MV-4-11 (cell line): Measurements from ENCODE around the gene KCTD19.

Source experiments
- DNase-seq: peaks from one replicate; lab custom pipeline; 2025; lab: John Stamatoyannopoulos, UW

The KCTD19 gene

DNA sequence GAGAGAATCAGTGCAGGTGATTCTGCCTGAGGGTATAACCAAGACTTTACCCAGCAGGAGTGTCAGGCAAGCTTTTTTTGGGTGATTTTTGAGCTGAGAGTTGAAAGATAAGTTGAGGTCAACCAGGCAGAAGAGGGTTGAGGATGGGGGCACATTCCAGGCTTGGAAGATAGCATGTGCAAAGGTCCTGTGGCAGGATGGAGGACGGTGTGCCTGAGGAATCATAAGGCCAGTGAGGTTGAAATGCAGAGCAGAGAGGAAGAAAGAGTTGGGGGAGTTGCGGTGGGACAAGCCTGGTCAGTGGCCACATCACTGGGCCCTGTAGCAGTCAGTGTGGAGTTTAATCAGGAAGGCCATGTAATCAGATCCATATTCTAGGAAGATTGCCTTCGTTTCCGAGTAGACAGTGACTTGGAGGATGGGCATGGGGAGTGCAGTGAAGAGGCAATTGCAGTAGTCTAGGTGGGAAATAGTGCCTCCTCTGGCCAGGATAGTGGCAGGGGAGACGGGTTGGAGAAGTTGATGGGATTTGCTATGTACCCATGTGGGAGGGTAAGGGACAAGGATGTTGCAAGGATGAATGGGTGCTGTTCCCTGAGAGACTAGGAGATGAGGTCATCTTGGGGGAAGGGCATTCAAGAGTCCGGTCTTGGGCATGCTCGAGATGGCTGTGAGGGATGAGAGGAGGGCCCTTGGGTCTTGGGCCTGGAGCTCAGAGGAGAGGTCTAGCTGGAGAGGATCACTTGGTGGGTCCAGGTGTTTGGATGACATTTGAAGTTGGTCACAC is 43.3 kb downstream of the KCTD19 start:
- DNase-seq, result peak; percentile 12

- DNase-seq, result no peak
Observed at GRCh38 chr16:67282447-67282805, 44.1 kb downstream of the KCTD19 start.

DNA sequence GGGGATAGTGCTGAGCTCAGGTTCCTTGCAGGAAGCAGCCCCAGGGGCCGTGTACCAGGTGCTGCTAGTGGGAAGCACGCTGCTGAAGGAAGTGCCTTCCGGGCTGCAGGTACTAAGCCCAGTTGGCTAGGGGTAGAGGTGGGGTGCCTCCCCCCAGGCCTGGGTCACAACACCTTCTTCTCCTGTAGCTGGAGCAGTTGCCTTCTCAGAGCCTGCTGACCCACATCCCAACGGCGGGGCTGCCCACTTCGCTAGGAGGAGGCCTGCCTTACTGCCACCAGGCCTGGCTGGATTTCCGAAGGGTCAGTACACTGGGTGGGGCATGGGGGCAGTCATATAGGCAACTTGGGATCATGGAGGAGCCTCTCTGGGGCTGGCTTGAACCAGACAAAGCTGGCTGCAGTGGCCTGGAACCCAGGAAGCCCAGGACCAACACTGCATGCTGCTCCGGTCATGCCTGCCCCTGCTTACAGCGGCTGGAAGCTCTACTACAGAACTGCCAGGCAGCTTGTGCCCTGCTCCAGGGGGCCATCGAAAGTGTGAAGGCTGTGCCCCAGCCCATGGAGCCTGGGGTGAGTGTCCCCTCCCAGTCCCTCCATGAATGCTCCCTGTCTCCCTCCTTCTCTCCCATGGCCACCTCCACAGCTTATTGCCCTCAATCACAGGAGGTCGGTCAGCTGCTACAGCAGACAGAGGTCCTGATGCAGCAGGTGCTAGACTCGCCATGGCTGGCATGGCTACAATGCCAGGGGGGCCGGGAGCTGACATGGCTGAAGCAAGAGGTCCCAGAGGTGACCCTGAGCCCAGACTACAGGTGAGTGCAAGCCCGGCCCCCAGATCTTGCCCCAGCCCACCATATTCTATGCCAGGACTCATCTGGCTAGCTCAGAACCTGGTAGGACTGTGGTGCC is 44.8 kb downstream of the KCTD19 start:
- no peak for DNase-seq

GRCh38 chr16:67280090-67281015 is 46.2 kb downstream of the KCTD19 start:
- no peak for DNase-seq

DNA sequence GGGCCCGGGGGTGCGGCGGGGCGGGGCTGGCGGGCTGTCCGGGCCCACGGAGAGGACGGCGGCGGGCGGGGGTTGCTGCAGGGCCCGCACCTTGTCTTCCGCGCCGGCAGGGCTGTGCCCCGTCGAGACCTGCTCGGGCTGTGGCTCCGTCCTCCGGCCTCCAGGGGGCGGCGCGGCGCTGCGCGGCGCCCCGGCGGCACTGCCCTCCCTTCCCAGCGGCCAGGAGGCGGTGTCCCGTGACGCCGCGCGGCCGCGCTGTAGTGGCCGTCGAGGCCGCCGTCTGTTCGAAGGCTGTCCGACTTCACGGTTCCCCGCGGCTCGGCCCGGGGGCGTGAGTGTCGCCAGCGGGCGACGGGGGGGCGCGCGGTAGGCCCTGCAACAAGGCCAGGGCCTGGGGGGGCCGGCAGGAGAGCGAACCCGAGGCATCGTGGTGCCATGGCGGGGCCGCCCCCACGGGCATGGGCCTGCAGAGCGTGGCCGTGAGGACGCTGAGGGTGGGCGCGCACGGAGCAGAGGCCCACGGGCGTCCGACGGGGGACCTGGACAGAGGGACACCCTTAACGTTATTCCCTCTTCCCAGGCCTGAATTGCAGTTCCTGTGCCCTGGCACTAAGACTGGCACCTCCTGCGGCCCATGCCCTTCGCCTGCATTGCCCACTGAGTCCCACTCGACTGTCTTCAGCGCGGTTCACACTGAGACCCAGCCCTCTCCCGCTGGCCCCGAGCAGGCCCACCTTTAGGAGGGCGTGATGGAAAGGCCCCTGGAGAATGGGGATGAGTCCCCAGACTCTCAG is 47.0 kb downstream of the KCTD19 start, which contains the start of gene PLEKHG4:
PLEKHG4 (plus strand) TSS at position 237 of the 794 bp plus-strand sequence; CDS start at position 750, 513 bp downstream.
- peak; percentile 76 for DNase-seq

DNA sequence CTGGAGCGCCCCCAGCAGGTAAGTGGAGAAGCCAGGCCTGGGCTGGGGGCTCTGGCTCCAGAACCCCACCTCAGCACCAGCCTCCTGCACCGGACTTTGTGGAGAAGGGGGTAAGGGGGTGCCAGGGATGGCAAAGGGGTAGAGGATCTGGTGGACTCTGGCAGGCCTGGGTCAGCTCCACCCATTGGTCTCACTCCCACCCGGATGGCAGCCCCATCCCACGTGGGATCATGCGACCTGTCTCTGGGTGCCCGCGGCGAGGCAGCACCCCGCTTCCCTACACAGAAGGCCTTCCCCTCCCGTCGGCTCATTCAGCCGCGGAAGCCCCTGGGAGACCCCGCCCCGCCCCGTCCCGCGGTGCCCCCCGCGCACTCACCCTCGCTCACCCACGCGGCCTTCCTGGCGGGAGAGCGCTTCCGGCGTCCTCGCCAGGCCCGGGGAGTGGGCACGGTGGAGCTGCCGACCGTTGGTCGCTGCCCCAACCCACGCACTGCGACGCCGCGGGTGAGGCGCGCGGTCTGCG is 47.7 kb downstream of the KCTD19 start:
- DNase-seq, result peak; percentile 34

DNA sequence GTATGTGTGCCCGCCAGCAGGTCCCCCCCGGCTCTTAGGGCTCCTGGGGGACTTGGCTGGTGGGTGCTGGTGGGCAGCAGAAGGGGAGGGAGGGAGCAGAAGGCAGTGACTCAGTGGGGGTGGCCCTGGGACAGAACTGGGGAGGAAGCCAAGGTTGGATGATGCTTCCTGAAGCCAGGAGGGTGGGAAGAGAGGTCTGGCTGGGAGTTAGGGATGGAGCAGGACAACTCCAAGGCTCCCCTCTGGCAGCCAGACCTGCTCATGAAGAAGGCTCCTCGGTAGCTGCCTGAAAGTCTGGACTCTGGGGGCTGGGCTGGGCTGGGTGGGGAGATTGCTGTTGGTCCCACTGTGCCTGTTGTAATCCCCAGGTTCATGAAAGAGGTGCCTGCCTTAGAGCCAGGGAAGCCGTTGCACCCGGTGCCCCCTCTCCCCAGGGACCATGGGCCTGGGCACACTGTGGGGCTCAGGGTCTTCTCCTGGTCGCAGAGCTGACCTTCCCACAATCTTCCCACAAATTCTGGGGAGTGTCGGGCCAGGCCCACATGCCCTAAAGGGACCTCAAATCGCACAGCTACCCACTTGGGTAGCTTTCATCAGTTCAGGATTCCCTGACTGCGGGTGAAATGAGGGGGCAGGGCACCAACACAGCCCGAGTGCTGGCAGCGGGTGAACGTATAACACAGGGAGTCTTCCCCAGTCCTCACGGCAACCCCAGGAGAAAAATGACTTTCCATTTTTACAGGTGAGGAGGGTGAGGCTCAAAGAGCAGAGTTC is 48.4 kb downstream of the KCTD19 start:
- DNase-seq, result no peak

- peak; percentile 71 for DNase-seq
Observed at GRCh38 chr16:67277294-67277998, 49.1 kb downstream of the KCTD19 start.

- no peak for DNase-seq
Observed at GRCh38 chr16:67275321-67275720, 51.2 kb downstream of the KCTD19 start.

DNA sequence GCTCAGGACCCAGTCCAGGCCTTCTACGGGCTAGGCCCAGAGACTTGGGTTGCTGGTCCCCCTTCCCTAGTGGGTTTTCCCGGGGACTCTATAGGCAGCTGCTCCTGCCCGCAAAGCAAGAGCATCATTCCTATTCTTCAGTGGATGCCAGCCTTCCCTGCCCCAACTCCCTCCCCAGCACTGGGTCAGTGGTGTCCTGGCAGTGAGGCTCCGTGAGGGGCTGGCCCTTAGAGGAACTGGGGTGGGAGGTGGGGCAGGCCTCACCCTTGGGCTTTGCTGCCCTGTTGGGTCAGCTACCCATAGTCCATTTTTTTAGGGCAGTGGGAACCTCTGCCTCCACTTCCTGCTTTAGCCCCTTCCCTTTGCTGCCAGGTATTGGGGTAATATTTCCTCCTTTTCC is 55.1 kb downstream of the KCTD19 start:
- DNase-seq, result no peak

DNA sequence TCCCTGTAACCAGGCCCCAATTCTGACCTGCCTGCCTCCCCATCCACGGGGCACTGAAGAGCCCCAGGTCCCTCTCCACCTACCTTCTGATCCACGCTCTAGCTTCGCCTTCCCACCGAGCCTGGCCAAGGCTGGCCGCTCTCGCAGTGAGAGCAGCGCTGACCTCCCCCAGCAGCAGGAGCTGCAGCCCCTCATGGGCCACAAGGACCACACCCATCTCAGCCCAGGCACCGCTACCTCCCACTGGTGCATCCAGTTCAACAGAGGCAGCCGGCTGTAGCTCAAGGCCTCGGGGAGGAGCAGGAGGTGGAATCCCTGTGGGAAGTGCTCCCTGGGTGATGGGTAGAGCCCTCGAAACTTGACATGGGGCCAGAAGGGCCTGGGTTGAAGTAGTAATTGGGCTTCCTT is 55.6 kb downstream of the KCTD19 start:
- no peak for DNase-seq

DNA sequence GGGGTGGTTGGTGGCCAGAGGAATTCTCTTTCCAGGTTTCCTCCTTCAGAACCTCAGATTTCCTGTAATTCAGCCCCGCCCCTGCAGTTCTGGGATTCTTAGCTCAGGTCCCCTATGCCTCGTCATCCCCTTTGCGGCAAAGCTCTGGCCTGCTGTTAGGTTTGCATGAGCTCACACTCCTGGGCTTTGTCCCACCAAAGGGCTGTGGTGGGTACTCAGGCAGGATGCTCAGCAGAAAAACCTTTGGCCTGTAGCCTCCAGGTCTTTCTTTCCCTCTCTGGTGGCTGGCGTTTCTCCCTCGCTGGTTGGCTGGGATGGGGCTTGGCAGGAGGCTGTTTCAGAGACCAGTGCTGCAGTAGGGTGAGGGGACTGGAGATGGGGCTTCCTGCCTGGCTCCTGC is 56.8 kb downstream of the KCTD19 start:
- DNase-seq, result no peak

DNA sequence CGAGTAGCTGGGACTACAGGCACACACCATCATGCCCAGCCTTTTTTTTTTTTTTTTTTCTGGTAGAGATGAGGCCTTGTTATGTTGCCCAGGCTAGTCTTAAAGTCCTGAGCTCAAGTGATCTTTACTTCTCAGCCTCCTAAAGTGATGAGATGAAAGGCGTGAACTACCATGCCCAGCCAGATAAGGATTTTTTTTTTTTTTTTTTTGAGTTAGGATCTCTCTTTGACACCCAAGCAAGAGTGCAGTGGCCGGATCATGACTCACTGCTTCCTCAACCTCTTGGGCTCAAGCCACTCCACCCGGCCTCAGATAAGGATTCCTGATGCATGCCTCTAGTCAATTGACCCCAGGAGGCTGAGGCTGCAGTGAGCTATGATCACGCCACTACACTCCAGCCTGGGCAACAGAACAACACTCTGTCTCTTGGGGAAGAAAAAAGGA is 58.4 kb downstream of the KCTD19 start:
- peak; percentile 71 for DNase-seq

GRCh38 chr16:67265834-67266233 is 60.7 kb downstream of the KCTD19 start:
- no peak for DNase-seq

DNA sequence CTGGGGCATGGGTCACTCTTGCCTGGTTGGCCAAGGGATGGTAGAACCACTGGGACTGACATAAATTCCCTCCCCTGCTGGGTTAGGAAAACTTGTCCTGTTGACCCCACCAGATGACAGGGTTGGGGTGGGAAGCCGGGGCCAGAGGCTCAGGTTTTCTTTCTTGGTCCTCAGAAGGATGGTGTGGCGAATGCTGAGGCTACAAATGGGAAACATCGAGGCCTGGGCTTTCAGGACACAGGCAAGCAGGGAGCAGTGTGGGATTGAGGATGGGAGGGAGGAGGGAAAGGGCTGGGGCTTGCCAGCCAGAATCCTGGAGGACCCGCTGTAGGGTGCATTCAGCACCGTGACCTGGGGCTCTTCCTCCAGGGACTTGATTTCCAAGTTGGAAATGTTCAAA is 61.7 kb downstream of the KCTD19 start:
- no peak for DNase-seq

- DNase-seq, result no peak
Observed at GRCh38 chr16:67264277-67264676, 62.3 kb downstream of the KCTD19 start.

DNA sequence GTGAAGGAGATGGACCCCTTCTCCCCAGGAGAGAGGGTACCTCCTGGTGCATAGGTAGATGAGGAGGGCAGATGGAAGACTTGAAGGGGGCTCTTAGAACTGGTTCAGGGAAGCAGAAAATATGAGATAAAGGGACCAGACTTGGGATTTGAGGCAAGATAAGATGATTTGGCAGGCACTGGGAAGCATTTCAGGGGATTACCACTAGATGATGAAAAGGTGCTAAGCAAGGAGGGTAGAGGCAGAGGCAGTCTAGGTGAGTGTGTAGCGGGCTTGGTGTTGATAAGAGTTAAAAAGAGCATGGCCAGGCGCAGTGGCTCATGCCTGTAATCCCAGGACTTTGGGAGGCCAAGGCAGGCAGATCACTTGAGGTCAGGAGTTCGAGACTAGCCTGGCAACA is 63.3 kb downstream of the KCTD19 start:
- no peak for DNase-seq

- DNase-seq, result peak; percentile 58
Observed at GRCh38 chr16:67260426-67261063, 66.0 kb downstream of the KCTD19 start.

DNA sequence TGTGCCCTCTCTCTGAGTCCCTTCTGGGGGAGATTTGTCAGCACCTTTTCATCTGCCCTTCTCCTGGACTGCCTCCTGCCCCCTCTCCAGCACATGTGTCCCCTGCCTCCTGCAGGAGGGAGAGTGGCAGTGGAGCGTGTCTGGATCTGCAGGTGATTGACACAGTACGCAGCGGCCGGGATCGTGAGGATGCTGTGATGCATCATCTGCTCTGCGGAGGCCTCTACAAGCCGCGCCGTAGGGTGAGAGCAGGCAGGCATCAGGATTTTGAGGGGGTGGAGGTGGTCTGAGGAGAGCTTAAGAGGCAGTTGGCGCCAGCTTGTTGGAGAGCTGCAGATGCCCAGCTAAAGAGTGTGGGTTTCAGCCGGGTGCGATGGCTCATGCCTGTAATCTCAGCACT is 66.8 kb downstream of the KCTD19 start:
- no peak for DNase-seq
